ENCODE results near the gene FBXO24. TPM values are rescaled to one million over a fixed set of nuclear protein-coding genes. Genes with fewer than 3 reads are reported as not detected.
"Not testable (repeated sequence)": the region's sequence is repeated elsewhere in the genome, so short reads cannot be mapped to it uniquely, and the experiment has no call there.

FBXO24 gene
- polyA plus RNA-seq, 3 donors = 1.3 to 1.4 (median 1.4) TPM

DNA sequence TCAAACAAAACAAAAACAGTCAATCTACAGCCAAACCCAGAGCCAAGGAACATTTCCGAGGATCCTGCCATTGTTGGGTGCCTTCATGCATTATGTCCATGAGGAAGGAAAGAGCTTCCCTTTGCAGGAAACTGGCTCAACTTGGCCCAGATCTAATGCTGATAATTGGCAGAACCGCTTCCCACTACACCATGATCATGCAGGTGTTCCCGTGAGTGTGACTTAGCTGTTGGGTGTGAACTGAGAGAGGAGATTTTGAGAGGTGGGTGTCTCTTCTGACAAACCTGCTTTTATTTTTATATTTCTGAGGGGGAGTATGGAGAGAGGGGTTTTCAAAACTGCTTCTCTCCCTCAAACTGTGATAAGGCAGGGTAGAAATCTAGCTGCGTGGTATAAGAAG, 27.0 kb upstream of the FBXO24 start:
- no peak for DNase-seq (ENCODE audit: low read depth in 3 of 3, low spot score in 2 of 3)

- no peak for DNase-seq (ENCODE audit: low read depth in 3 of 3, low spot score in 2 of 3)
These were observed 24.5 kb upstream of the FBXO24 start for GRCh38 chr7:100561491-100562194.

- DNase-seq (ENCODE audit: low read depth in 3 of 3, low spot score in 2 of 3) = no peak
These were observed 23.7 kb upstream of the FBXO24 start for GRCh38 chr7:100562195-100563099.

DNA sequence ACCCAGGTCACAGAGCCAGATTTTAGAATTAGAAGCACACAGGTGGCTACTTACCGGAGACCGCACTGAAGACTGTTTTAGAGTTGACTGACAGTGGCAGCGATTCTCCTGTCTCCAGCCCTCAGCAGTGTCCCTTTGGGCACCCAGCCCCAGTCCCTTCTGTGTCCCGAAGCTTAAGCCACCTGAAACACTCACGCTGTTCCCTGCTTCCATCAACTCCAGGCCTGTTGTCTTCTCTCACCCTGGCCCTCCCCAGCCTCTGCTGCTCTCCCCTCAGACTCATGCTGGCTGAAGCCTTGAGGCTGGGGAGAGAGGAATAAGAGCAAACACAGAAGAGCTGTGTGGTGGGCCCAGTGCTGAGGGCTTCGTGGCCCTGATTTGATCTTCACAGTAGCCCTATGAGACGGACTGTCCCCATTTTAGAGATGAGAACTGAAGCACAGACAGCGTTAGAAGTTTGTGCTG, 23.0 kb upstream of the FBXO24 start:
- no peak for DNase-seq (ENCODE audit: low read depth in 3 of 3, low spot score in 2 of 3)

GRCh38 chr7:100563809-100564400, 22.2 kb upstream of the FBXO24 start:
- DNase-seq (ENCODE audit: low read depth in 3 of 3, low spot score in 2 of 3) = no peak

DNA sequence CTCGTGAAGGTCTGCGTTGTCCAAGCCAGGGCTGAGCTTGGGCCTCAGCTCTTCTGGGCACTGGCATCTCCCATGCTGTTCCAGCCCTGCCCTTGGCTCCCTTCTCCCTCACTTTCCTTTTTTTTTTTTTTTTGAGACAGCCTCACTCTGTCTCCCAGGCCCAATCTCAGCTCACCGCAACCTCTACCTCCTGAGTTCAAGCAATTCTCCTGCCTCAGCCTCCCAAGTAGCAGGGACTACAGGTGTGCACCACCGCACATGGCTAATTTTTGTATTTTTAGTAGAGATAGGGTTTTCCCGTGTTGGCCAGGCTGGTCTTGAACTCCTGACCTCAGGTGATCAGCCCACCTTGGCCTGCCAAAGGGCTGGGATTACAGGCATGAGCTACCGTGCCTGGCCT, 21.7 kb upstream of the FBXO24 start:
- not testable (repeated sequence) for DNase-seq (ENCODE audit: low read depth in 3 of 3, low spot score in 2 of 3)

DNA sequence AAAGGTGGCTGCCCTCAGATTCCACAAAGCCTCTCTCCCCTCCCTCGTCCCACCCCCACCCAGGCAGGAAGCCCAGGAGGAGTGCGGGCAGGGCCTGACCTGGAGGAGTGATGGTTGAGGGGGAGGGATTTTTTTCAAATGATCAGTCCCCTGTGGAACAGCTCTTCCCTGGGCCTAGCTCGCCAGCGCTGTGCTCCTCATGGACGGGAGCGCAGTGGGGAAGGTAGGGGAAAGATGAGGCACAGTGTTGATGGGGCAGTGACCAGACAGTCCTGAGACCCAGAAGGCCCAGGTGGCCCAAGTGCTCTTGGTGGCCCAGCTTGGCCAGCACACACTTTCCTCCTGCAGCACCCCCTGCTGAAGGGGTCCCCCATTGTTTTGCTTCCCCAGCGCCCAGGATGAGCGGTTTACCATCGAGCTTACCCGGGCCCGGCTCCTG, 21.0 kb upstream of the FBXO24 start:
- DNase-seq (ENCODE audit: low read depth in 3 of 3, low spot score in 2 of 3) = no peak

DNA sequence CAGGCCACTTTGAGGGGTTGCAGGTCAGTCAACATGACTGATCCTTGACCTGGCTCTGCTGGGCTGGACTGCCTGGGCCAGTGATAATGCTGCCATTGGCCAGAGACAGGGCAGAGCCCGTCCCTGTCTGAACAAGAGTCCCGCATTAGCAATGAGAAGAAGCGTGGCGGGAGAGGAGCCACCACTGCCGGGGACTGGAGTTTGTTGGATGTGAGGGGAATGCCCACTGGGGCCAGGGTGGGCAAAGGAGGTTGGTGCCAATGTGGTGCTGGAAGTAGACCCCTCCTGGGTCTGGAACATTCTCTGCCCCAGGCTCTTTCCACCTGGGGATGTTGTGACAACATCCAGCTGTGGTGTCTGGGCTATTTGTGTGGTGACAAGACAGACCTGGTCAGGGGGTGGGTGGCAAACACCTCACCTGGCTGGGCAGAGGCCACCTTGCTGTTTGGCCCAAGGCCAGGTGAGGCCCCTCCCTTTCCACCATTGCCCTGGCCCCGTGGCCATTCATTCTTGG, 20.1 kb upstream of the FBXO24 start:
- no peak for DNase-seq (ENCODE audit: low read depth in 3 of 3, low spot score in 2 of 3)

GRCh38 chr7:100567031-100567730, 18.9 kb upstream of the FBXO24 start:
- DNase-seq (ENCODE audit: low read depth in 3 of 3, low spot score in 2 of 3) = no peak

GRCh38 chr7:100567751-100568175, 18.4 kb upstream of the FBXO24 start:
- no peak for DNase-seq (ENCODE audit: low read depth in 3 of 3, low spot score in 2 of 3)

DNA sequence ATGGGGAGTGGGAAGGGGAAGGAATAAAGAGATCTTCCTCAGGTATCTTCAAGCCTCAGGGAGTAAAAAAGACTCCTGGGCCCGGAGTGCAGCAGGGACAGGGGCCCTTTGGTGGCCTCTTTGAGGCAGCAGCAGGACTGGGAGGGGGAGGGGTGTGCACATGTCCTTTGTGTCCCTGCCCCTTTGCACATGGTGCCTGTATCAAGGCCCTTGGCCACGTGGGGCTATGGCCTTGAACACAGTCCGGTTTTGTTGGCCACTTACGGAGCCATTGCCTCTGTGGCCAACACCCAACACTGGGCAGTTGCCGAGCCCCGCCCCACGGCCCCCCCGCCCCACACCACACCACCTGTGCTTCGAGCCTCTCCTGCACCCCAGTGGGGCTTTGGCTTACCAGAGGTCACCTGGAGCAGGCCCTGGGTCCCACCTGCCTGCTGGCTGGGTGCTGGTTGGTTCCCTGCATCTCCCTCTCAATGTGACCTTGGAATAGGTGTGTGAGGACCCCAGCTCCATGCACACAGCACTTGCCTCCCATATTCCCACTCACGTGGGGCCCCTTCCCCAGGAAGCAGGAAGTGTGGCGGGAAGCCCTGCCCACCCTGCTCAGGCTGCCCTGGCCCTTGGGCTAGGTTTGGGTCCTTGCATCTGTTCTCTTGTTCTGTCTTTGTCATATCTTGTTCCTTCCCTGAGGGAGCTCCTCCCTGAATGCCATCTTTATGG, 17.8 kb upstream of the FBXO24 start:
- DNase-seq (ENCODE audit: low read depth in 3 of 3, low spot score in 2 of 3) = no peak

DNA sequence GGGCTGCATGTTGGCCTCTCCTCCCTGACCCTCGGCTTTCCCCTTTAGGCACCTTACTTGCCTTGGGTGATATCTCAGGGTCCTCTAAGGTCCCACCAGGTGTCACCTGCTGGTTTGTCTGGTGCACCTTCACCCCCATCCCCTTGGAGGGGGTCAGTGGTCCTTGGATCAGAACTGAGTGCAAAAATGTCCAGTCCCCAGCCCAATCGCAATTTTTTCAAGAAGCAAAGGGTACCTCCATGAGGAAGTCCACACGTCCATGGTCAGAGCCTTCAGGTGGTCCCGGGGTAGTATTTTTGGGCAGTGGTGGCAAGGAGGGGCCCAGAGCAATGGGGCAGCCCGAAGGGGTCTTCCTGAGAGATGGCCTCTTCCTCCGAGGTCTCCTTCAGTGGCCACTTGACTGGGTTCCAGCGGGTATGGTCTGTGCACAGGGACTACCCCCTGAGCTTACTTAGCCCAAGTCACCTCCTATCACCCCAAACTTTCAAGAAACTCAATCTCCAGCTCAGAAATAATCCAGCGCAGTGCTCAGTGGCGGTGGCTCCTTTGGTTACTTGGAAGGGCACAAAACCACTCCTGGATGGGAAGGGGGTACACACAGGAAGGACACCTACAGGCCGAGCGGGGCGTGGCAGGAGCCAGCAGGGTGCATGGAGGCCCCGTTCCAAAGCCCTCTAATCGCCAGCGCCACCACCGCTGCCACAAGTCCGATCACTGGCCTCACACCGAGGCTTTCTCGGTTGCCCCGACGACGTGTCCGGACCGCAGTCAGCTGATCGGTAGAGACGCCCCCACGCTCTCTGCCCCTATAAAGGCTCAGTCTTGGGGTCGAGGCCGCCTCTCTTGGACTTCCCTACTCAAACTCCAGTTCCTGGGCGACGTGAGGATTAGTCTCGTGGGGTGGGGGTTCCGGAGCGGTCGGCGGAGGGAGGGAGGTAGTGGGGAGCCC, 17.0 kb upstream of the FBXO24 start:
- no peak for DNase-seq (ENCODE audit: low read depth in 3 of 3, low spot score in 2 of 3)

- no peak for DNase-seq (ENCODE audit: low read depth in 3 of 3, low spot score in 2 of 3)
These were observed 14.9 kb upstream of the FBXO24 start for GRCh38 chr7:100570954-100571828.

DNA sequence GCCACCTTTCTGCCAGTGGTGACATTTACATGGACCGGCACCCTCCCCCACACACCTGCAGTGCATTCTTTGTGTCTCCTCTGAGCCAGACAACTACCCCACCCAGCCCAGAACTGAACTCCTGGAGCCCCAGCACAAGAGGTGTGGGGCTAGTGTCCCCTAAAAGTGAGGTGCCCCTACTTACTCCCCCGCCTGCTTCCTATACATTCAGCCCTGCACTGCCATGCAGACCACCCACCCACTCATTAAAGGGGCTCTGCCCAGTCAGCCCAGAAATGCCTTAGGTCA, 14.4 kb upstream of the FBXO24 start:
- DNase-seq (ENCODE audit: low read depth in 3 of 3, low spot score in 2 of 3) = no peak

GRCh38 chr7:100572281-100572948, 13.7 kb upstream of the FBXO24 start:
- DNase-seq (ENCODE audit: low read depth in 3 of 3, low spot score in 2 of 3) = no peak

- no peak for DNase-seq (ENCODE audit: low read depth in 3 of 3, low spot score in 2 of 3)
These were observed 13.0 kb upstream of the FBXO24 start for GRCh38 chr7:100572949-100573675.

Measured in right renal cortex interstitium (tissue), 3 donors.